ENCODE measurements around the gene FOXP1.

Gene FOXP1

DNA sequence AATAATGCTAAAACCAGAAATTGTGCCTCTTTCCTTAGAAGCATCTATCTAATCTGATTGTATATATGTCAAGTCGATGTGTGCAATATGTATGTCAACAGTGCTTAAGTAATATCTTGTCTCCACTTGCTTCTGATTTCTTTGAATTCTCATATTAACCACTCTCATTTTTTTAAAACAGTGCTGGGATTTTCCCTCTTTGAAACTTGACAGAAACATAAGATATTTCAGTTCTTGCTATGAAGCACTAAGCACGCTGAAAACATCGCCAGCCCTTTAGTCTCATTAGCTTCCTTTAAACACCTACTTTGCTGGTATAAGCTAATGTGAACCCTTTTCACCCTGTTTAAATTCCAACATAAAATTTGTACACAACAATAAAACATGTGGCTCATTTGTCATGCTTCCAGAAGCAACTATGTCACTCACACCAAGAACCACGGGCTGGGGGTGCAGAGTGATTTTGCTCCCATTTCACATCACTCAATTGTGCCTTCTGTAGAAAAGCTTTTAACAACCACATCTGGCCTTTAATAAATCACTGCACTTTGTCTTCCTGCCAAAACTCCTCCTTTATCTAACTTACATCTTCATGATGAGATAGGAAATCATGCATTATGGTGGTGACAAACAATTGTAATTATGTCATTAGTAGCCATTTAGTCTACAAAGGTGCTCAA, 185.2 kb downstream of the FOXP1 start:
- no peak for DNase-seq (ENCODE audit: low read depth in 2 of 2)

DNA sequence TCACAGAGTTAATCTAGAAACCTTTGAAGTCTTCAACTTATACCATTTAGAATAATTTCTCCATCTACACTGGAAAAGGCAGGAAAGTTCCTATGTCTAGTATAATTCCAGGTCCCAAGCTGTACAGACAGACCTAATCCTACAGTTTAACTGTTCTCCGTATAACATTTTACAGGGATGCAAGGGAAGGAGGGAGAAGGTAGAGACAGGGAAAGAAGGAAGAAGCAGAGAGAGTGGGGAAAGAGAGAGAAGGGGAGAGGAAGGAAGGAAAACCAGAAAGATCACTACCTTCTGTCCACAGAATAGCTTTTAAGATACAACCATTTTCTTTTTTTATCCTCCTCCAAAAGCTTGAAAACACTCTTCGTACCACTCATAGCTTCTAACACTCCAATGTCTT, 185.8 kb downstream of the FOXP1 start:
- DNase-seq (ENCODE audit: low read depth in 2 of 2) = no peak

DNA sequence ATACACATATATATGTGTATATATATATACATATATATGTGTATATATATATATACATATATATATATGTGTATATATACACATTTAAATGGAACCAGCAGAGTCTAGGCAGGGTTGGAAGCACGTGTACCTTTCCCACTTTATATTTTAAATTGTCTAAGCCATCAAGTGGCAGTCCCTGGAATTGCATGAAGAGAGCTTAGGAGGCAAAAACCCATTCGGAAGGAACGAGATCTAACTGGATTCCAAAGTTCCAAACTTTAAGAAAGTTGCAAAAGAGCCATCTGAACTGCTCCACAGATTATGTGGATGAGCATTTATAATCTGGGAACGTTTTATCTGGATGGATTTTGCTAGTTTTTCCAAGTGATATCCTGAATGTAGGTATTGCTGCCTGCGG, 186.5 kb downstream of the FOXP1 start:
- no peak for DNase-seq (ENCODE audit: low read depth in 2 of 2)

DNA sequence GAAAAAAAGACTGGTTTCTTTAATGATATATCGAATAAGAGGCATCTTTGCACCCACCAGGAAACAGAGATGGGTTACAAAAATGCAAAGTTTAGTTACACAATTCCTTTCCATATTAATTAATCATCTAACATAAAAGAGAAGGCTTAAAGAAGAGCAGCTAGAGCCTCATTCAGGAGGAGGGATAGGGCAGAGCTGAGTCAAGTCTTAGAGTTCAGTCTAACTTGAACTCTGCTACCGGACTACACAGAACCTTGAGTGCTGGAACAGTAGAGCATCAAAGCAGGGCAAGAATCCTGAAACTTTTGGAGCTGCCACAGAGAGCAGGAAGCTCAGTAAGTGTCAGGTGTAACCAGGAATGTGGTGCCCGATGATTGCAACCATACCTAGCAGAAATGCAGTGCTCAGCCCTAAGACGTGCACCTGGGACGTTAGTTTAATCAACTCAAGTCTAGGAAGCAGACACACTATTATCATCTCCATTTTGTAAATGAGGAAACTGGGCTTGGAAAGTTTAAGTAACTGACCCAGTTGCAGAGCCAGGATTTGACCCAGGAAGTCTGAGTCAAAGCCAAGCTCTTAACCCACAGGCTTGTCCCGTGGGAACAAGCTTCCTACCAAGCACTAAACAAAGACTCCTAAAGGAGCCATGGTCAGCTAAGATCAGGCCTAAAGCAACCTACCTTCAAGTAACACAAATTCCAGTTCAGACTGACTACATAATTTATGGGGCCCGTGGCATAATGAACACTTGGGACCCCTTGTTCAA, 187.4 kb downstream of the FOXP1 start:
- DNase-seq (ENCODE audit: low read depth in 2 of 2) = no peak

DNA sequence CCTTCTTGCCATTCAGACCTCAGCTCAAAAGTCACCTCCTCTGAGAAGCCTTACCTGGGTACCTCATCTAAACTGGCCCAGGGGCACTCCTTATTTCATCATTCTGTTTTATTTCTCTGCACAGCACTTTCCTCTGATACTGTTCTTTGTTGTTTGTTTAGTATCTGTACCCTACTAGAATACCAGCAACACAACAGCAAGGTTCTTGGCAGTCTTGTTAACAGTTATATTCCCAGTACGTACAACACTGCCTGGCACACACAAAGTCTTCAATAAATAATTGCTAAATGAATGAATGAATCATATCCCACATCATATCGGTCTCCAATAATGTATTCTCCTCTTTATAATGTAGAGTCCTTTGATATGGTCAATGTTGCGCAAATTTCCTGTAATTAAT, 188.1 kb downstream of the FOXP1 start:
- no peak for DNase-seq (ENCODE audit: low read depth in 2 of 2)

DNA sequence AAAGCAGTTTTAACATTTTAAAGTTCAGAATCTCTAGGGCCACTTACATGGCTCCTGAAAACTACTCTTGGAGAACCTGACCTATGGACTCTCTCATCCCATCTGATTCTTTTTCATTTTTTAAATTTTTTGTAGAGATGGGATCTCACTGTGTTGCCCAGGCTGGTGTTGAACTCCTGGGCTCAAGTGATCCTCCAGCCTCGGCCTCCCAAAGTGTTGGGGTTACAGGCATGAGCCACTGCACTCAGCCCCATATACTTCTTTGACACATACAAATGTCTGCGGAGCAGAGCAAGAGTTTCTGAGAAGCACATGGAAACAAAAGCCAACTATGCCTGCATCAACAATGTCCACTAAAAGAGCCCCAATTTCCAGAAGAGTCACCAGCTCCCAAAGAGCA, 189.8 kb downstream of the FOXP1 start:
- DNase-seq (ENCODE audit: low read depth in 2 of 2) = no peak

DNA sequence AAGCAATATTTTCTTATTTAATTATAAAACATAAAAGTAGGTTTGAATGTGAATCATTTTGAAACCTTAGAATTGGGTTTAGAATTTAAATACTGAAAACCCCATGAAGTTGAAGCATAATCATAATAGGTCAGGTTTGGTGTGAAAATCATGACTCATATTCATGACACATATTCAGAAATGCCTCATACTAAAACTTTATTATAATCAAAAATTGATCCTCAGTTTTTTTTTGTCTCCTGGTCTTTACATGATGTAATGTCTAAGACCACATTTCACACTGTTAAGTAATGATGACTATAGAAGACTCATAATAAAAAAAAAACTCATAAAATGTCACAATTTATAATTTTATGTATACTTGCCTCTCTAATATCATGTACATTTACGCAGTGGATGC, 190.4 kb downstream of the FOXP1 start:
- no peak for DNase-seq (ENCODE audit: low read depth in 2 of 2)

DNA sequence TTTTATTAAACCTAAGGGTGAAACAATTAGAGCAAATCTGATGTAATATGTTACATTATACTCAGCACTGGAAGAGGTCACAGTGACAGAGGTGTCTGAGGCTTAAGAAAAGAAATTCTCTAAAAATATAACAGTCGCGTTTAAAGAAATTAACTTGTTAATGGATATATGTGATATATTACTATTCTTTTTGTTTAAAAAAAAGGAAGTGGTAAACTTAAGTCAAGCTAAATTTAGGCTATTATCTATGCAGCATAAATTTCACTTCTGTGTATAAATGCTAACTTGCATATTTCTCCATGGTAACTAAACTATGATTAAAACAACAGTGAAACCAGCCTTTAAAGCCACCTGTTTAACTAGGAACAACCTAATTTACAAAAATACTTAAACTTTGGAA, 191.3 kb downstream of the FOXP1 start:
- no peak for DNase-seq (ENCODE audit: low read depth in 2 of 2)

DNA sequence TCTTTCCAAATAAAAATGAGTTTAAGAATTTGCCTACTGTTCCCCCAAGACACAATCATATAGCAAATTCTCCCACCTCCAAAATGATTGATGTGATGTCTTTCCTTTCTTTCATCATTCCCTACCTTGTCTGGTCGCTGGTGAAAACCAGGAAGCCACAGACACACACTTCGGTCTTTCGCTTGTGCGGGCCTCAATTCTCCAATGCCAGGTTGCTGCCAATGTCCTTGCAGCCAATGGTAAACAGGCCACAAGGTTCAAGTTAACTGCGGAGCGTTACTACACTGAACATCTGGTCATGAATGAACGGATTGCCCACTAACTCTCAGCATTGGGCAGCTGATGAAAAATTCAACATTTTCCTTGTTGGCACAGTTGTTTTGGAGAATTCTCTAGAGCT, 192.2 kb downstream of the FOXP1 start:
- no peak for DNase-seq (ENCODE audit: low read depth in 2 of 2)

DNA sequence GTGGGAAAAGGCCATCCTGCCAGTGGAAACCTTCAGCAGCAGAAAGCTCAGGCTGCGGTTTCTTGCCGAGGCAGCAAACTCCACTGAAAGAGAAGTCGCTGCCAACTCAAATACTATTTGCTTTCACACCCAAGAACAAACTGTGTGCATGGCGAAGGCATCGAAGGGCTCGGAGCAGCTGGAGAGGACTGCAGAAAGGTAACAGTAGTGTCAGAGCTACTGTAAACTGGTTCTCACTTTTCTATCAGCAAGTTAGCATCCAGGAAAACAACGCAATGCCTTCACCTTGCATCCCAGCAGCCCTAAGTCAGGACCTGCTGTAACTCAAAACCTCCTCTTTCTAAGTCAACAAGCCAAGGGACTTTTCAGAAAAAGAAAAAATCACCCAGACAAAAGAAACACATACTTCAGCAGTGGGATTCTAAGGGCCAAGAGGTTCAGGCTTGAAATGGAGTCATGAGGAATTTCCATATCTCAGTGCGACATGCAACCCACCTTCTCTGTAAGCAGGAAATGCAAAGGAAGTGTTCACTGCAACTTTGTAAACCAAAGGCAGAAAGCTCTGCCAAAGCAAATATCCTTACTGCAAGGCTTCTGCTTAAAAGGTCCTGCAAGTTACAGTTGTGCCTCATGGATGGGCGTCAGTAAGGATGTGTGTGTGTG, 193.5 kb downstream of the FOXP1 start:
- peak in 1 of 2 donors; percentile 13 for DNase-seq (ENCODE audit: low read depth in 2 of 2)

DNA sequence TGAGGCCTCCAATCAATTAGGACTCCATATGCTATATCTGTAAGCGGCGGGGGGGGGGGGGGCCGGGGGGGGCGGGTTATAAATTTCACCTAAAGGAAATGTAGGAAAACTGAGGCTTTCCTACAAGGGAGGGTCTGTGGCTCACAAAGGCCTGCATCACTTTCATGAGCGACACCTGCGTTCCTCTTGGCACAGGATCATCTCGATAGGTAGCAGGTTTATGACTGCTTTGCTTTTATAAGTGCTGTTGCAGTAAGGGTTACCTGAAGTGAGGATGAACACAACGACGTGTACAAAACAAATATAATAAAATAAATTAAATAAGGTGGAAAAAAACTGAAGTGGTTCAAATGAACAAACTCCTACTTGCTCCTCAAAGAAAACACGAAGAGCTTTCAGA, 194.3 kb downstream of the FOXP1 start:
- DNase-seq (ENCODE audit: low read depth in 2 of 2) = no peak

DNA sequence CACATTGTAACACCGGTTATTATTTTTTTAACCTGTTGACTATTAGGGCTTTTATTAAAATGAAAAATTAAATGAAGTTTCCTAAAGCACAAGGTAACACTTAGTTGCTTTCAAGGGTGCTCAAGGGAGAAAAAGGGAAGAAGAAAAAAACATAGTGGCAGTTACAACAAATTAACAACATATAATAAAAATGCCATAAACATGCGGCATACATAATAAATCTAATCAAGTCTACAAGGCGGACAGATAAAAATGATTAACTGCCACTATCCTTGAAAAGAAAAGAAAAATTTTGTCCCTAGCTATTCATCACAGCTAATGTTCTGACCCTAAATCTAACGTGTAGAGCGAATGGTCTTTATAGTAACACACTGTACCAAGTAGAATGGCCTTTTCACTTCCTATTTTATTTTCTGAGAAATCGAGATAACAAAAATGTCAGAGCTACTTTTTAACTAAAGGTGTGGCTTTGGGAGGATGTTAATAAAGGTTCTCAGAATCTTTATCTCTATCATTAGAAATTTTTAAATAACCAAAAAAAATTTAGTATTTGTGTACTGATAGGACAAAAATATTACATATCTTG, 194.9 kb downstream of the FOXP1 start:
- no peak for DNase-seq (ENCODE audit: low read depth in 2 of 2)

DNA sequence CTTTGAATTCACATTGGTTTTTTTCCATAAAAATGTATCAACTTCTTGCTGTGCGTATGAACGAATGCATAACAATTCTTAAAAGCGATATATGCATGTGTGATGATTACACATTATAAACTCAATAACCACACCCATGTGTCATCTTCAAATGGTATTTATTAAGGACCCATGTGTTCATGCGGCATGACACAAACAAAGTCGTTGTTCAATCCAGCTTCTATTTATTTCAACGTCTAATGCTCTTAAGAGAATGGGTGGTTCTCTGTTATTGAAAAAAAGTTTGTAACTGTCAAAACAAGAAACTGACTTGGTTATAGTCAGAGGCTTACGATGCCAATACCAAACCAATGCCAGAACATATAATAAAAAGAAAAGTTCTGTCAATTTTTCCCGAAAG, 195.9 kb downstream of the FOXP1 start:
- no peak for DNase-seq (ENCODE audit: low read depth in 2 of 2)

DNA sequence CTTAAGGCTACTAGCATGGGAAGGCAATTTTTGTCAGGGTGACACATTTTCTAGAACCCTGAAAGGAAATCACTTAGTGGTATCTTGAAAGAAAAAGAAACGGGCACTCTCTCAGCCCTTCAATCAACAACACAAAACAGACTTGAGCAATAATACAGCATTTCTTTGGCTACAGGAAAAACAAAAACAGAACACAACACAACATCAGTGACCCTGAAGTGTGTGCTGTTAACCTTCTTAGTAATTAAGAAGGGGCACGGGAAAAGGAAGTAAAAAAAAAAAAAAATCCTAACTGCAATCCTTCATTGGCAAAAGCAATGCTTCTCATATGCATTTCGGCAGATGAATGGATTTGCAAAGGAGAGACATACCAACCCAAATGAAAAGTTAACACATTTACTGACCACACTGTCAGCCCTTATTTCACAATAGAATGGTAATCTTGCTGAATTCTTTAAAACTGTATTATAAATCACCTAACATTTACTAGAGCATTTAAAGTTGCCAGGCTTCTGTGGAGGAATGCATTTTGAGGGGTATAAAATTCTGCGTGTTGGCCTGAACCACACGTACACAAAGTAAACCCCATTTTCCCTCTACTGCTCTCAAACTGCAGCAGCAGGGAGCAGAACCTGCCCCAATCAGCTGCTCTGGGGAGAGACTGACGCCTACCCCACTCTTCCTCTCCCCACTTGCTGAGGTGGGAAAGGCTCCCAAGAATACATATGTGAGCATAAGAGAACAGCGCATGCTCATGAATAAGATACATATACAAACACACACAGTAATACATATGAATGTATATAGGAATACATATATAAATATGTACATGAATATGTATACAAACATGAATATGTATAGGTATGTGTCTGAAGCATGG, 198.5 kb downstream of the FOXP1 start:
- DNase-seq (ENCODE audit: low read depth in 2 of 2) = no peak

DNA sequence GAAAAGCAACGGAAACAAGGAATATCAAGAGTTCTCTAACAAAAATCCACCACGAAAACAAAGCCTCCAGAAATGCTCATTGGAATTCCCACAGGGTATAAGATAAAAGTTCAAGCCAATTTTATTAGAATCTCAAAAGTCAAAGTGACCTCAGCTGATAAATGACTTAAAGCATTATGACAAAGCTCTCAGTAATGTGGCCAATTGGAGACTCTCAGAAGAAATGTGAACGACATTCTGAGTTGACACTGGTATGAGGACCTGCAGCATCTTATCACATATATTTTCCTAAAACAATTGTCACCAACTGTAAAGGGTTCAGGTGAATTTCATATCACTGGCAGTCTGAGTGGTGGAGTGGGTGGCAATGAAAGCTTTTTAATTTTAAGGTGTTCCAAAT, 199.1 kb downstream of the FOXP1 start:
- DNase-seq (ENCODE audit: low read depth in 2 of 2) = no peak

DNA sequence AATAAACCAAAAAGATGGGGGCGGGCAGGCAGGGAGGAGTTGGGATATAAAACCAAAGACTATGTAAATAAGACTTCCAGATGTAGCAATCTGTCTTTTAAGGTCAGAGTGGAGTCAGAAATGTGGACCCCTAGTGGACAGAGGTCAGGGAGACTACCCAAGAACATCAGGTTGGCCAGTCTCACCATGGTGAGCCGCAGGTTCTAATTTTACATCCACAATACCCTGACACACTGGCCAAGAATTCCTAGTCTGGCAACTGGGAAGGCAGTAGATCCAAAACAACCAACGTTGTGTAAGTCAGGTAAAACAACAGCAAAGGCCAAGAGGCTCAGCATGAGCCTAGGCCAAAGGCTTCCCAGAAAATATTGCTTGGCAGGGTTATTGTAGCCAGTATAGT, 203.4 kb downstream of the FOXP1 start:
- no peak for DNase-seq (ENCODE audit: low read depth in 2 of 2)

DNA sequence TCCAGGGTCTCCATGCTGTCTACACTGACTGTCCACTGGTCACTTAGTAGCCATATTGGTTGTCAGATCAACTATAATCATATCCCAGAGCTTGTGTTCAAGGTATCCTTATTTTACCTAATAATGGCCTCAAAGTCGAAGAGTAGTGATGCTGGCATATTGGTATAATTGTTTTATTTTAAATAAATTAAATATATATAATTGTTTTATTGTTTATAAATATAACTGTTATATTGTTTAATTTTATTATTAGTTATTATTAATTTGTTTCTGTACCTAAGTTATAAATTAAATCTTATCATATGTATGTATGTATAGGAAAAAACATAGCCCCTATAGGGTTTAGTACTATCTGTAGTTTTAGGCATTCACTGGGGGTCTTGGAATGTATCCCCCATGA, 205.0 kb downstream of the FOXP1 start:
- DNase-seq (ENCODE audit: low read depth in 2 of 2) = no peak

DNA sequence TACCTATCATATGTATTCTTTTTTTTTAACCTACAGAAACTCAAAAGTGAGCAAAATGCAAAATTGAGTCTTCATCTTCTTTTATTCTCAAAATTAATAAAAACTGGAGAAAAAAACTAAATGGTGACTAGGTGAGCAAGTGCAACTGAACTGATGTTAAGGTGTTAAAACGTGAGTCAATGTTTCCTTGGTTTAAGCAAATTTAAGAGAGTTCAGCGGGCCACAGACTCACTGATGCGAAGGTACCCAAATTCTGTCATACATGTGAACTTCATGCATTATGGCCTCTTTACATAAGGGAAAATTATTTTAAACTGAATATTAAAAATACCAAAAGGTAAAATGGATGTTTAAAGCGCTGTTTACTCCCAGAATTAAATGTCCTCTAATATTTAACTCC, 206.6 kb downstream of the FOXP1 start:
- no peak for DNase-seq (ENCODE audit: low read depth in 2 of 2)

DNA sequence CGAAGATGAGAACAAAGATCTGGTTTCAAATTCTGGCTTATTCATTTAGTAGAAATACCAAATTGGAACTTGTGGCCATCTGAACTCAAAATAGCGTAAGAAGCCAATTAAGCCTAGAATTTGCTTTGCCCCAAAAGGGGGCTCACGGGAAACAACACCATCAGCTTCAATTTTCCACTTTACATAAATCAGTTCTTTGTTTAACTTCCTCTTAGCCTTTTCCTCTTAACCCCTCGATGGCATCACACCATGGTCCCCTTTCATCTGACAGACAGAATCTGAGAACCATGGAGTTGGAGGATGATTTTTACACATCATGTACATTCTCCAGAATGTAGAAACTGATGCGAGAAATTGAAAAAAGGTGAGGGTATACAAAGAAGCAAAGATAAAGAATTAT, 207.0 kb downstream of the FOXP1 start:
- DNase-seq (ENCODE audit: low read depth in 2 of 2) = no peak

DNA sequence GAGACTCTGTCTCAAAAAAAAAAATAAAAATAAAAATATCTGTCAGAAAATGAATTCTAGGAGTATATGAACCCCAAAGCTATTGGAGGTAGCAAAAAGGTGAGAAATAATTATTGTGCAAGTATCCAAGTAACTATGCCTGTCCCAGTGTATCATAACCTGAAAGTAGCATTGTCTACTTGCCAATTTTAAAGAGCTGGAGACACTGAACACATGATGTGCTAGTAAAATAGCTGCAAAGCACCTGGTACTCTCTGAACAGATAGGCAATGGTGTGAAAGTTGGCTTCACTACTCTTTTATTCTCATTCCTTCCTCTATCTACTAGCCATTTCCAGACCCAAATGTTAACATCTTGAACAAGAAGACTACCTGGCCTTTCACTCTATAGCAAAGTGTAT, 208.9 kb downstream of the FOXP1 start:
- no peak for DNase-seq (ENCODE audit: low read depth in 2 of 2)

DNA sequence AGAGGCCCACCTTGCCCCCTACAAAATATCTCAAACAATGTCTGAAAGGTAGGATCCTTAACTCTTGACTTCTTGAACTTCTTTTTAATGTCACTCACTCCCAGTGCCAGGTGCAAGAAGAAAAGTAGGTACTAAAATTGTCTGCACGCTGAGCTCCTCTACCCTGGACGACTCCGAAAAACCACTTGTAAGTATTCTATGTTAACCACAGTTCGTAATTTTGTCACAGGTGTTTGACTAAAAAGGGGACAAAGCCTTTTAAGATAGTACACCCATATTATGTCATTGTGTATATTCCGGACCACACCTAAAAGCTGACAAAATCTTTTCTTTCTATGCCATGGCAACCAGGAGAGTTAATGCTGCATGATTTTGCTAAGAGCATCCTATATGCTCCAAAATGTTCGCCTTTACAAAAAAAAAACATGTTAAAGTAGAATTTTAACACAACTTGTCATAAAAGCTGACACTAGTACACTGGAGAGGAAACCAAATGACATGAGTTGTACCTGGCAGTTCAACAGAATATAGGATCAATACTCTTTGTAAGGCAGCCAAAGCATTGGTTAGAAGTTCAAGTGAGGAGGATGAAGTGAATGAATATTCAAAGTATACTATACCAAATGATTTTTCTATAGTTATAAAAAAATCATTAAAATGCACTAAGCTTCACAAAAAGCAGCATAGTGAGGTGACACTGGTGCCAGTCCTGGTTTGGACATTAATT, 210.5 kb downstream of the FOXP1 start:
- DNase-seq (ENCODE audit: low read depth in 2 of 2) = no peak

Data from stimulated activated CD8-positive, alpha-beta memory T cell treated with anti-CD3 and anti-CD28 coated beads, Interleukin-2, amount 100 ng/mL, for 48 hours (primary cell).